CD14-positive monocyte (primary cell): ENCODE measurements around the gene ACADS. TPM values are rescaled to one million over a fixed set of nuclear protein-coding genes. Genes with fewer than 3 reads are reported as not detected.

ENCODE experiments used
- DNase-seq, 3 donors: peaks; one replicate each; pipeline ENCODE4 v3.0.0-alpha.2; 2011 to 2022
- H2AFZ ChIP-seq: 2 replicates; pipeline ENCODE4 v1.6.0; 2012; ENCODE audit warnings: mild to moderate bottlenecking, low read depth, low read length, inconsistent platforms; ENCODE audit not compliant: insufficient read depth, poor library complexity, severe bottlenecking
- H3K27ac ChIP-seq, 2 donors: 1 replicate in 1 of 2; 2 replicates in 1 of 2; pipeline ENCODE4 v1.5.1; 2012 to 2013; ENCODE audit warnings: low read length in 2 of 2, control low read depth in 1 of 2, inconsistent platforms in 1 of 2, low read depth in 1 of 2, mild to moderate bottlenecking in 1 of 2
- H3K27me3 ChIP-seq, 2 donors: one replicate each; pipeline versions ENCODE4 v1.6.0 to v1.6.1; 2011 to 2013; ENCODE audit warnings: low read length in 2 of 2; ENCODE audit not compliant: control insufficient read depth in 2 of 2, insufficient read depth in 2 of 2
- H3K36me3 ChIP-seq, 2 donors: replicated peaks in 1 of 2; 1 replicate in 1 of 2; 2 replicates in 1 of 2; pipeline versions ENCODE4 v1.5.1 to v1.6.1; 2012 to 2013; ENCODE audit warnings: low read length in 2 of 2, control low read depth in 1 of 2, inconsistent platforms in 1 of 2, mild to moderate bottlenecking in 1 of 2; ENCODE audit not compliant: insufficient read depth in 2 of 2, control insufficient read depth in 1 of 2
- H3K4me1 ChIP-seq, 2 donors: 1 replicate in 1 of 2; 2 replicates in 1 of 2; pipeline versions ENCODE4 v1.5.1 to v1.6.1; 2012 to 2013; ENCODE audit warnings: low read length in 2 of 2, control low read depth in 1 of 2, inconsistent platforms in 1 of 2, mild to moderate bottlenecking in 1 of 2, moderate library complexity in 1 of 2; ENCODE audit not compliant: insufficient read depth in 2 of 2, control insufficient read depth in 1 of 2
- H3K4me2 ChIP-seq: replicated peaks from 2 replicates; pipeline ENCODE3; 2012; ENCODE audit warnings: low read length, moderate library complexity, mild to moderate bottlenecking; ENCODE audit not compliant: poor library complexity, severe bottlenecking; ENCODE audit errors: extremely low read depth
- H3K4me3 ChIP-seq, 3 experiments: fragments of 200-600 bp in 1 of 3; sonication (generic) in 1 of 3; replicated peaks in 1 of 3; 1 replicate in 2 of 3; 2 replicates in 1 of 3; pipeline ENCODE4 v1.5.1; 2011 to 2013; ENCODE audit warnings: low read length in 3 of 3, mild to moderate bottlenecking in 3 of 3, control low read depth in 2 of 3, low read depth in 2 of 3, inconsistent platforms in 1 of 3, moderate library complexity in 1 of 3
- H3K79me2 ChIP-seq: 2 replicates; pipeline ENCODE4 v1.6.0; 2012; ENCODE audit warnings: mild to moderate bottlenecking, control low read depth, inconsistent platforms, low read length, moderate library complexity; ENCODE audit not compliant: insufficient read depth
- H3K9ac ChIP-seq: 2 replicates; pipeline ENCODE4 v1.6.0; 2017; ENCODE audit warnings: low read length, mild to moderate bottlenecking; ENCODE audit not compliant: insufficient read depth, poor library complexity, severe bottlenecking
- H3K9me3 ChIP-seq, 2 donors: replicated peaks in 1 of 2; 1 replicate in 1 of 2; 2 replicates in 1 of 2; pipeline versions ENCODE4 v1.5.1 to v1.6.1; 2012 to 2013; ENCODE audit warnings: low read length in 2 of 2, control low read depth in 1 of 2; ENCODE audit not compliant: control insufficient read depth in 1 of 2, insufficient read depth in 1 of 2
- H4K20me1 ChIP-seq: 2 replicates; pipeline ENCODE4 v1.6.0; 2012; ENCODE audit warnings: mild to moderate bottlenecking, low read length, control low read depth, moderate library complexity; ENCODE audit not compliant: insufficient read depth
- H3K27ac Mint-ChIP-seq, 7 donors: one replicate each; pipeline ENCODE4 v1.8.0; 2020; ENCODE audit warnings: mild to moderate bottlenecking in 7 of 7, mixed read lengths in 7 of 7, moderate library complexity in 6 of 7, inconsistent platforms in 2 of 7
- H3K27me3 Mint-ChIP-seq, 3 donors: one replicate each; pipeline ENCODE4 v1.8.0; 2021 to 2022; ENCODE audit warnings: low read depth in 3 of 3, mild to moderate bottlenecking in 3 of 3, mixed read lengths in 3 of 3, moderate library complexity in 3 of 3, inconsistent platforms in 1 of 3
- H3K36me3 Mint-ChIP-seq, 2 donors: one replicate each; pipeline ENCODE4 v1.8.0; 2020; ENCODE audit warnings: mixed read lengths in 2 of 2, inconsistent platforms in 1 of 2, mild to moderate bottlenecking in 1 of 2
- H3K4me1 Mint-ChIP-seq: one replicate; pipeline ENCODE4 v1.8.0; 2020; ENCODE audit warnings: mild to moderate bottlenecking, mixed read lengths
- H3K4me3 Mint-ChIP-seq, 2 donors: one replicate each; pipeline ENCODE4 v1.8.0; 2020; ENCODE audit warnings: mild to moderate bottlenecking in 2 of 2, mixed read lengths in 2 of 2, moderate library complexity in 1 of 2
- H3K9me3 Mint-ChIP-seq, 7 donors: one replicate each; pipeline ENCODE4 v1.8.0; 2020 to 2022; ENCODE audit warnings: mixed read lengths in 7 of 7, mild to moderate bottlenecking in 6 of 7, moderate library complexity in 6 of 7, inconsistent platforms in 2 of 7
- WGBS: methylation state at CpG from one replicate; pipeline ENCODE4 v1.1.5; 2013; ENCODE audit warnings: missing lambda C conversion rate; ENCODE audit not compliant: insufficient coverage; 5-methylcytosine and 5-hydroxymethylcytosine counted together
- intact Hi-C, 2 donors: fragments of 100-400 bp; cut with micrococcal nuclease; formaldehyde crosslinking; loops; one replicate each; pipeline versions ENCODE4 v1.15.0 to v1.15.1; 2023
- polyA plus RNA-seq, 3 donors: library from polyadenylated mRNA; depleted of rRNA in 1 of 3; unstranded in 2 of 3; stranded (reverse) in 1 of 3; fragments of 300-500 nt in 2 of 3; fragments of >200 nt in 1 of 3; fragmentation: Illumina TruSeq in 2 of 3; gene quantifications; 1 replicate in 2 of 3; 2 replicates in 1 of 3; pipeline ENCODE4 v1.2.3, GENCODE V29; 2012 to 2021
- TF ChIP-seq, protein P1 (sequence below): fragments of 200-600 bp; IDR thresholded peaks from one replicate; pipeline ENCODE4 v1.8.0; 2022; ENCODE audit warnings: antibody characterized with exemption, mild to moderate bottlenecking

The ACADS gene
- polyA plus RNA-seq, 3 donors = 9.2 to 25.1 (median 18.2) TPM

DNA sequence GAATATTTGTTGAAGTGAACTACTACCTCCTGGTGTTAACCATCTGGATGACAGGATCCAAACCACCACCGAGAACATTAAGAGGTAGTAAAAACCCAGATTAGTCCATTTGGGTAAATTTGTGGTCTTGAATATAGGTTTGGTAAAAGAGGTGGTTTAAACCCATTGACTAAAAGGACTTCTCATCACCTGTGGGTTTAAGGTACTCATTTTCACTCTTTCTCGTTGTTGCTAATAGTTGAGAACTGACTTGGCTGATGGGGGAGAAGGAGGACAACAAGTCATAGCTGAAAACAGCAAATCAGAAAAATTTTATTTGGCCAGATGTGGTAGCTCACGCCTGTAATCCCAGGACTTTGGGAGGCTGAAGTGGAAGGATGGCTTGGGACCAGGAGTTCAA lies 59.2 kb downstream of the ACADS start:
- peaks cover 6 to 11% of the 10 kb centered on the region in 2 donors for H3K4me1 ChIP-seq
- TF ChIP-seq, protein P1, sequence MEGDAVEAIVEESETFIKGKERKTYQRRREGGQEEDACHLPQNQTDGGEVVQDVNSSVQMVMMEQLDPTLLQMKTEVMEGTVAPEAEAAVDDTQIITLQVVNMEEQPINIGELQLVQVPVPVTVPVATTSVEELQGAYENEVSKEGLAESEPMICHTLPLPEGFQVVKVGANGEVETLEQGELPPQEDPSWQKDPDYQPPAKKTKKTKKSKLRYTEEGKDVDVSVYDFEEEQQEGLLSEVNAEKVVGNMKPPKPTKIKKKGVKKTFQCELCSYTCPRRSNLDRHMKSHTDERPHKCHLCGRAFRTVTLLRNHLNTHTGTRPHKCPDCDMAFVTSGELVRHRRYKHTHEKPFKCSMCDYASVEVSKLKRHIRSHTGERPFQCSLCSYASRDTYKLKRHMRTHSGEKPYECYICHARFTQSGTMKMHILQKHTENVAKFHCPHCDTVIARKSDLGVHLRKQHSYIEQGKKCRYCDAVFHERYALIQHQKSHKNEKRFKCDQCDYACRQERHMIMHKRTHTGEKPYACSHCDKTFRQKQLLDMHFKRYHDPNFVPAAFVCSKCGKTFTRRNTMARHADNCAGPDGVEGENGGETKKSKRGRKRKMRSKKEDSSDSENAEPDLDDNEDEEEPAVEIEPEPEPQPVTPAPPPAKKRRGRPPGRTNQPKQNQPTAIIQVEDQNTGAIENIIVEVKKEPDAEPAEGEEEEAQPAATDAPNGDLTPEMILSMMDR = no peak
- H3K9me3 ChIP-seq = no peaks in the 10 kb centered on the region
- Mint-ChIP-seq H3K4me1 (peaks cover 10% of the 10 kb centered on the region), H3K9me3 (no peaks in the 10 kb centered on the region), H3K4me3 (no peak overlapping the region), H3K36me3 (peaks cover 32 to 49% of the 10 kb centered on the region in 2 donors), H3K27me3 (no peaks in the 10 kb centered on the region), H3K27ac (no peak overlapping the region)
- no peak overlapping the region for H3K4me2 ChIP-seq
- no peak overlapping the region for H3K9ac ChIP-seq
- H3K4me3 ChIP-seq = no peak overlapping the region
- no peak overlapping the region for H3K27ac ChIP-seq
- WGBS = 100% methylated on average over 2 of the region's 3 CpGs
- peaks cover 55% of the 10 kb centered on the region for H4K20me1 ChIP-seq
- H3K27me3 ChIP-seq = no peaks in the 10 kb centered on the region
- H3K36me3 ChIP-seq = peaks cover 23 to 41% of the 10 kb centered on the region in 2 donors
- no peaks in the 10 kb centered on the region for H3K79me2 ChIP-seq
- intact Hi-C loops = no loop called here
- no peak for DNase-seq
- no peak overlapping the region for H2AFZ ChIP-seq

DNA sequence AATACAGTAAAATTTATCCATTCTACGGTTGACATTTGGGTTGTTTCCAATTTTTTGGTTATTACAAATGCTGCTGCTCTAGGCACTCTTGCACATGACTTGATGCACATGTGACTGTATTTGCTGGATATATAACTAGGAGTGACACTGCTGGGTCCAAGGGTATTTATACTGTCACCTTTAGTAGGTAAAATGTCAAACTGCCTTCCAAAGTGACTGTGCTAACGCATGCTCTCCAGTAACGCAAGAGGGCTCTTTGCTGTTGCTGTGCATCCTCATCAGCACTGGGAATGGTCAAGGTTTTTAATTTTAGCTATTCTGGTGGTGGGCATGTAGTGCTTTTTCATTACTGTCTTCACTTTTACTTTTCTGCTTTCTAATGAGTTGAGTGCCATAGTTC lies 62.3 kb downstream of the ACADS start:
- Histone ChIP-seq H3K4me2 (no peak overlapping the region), H3K27ac (no peak overlapping the region), H3K79me2 (peaks cover 13% of the 10 kb centered on the region), H2AFZ (no peak overlapping the region), H3K4me3 (no peak overlapping the region), H3K36me3 (peaks cover 8 to 41% of the 10 kb centered on the region in 2 donors), H3K9me3 (no peaks in the 10 kb centered on the region), H3K27me3 (no peaks in the 10 kb centered on the region), H3K4me1 (peaks cover 13 to 17% of the 10 kb centered on the region in 2 donors), H3K9ac (no peak overlapping the region), H4K20me1 (peaks cover 77% of the 10 kb centered on the region)
- no peak overlapping the region for H3K27ac Mint-ChIP-seq
- peaks cover 17% of the 10 kb centered on the region for H3K4me1 Mint-ChIP-seq
- DNase-seq = no peak
- no CpG with 5 or more reads among the region's 3 CpGs for WGBS
- no peaks in the 10 kb centered on the region for H3K9me3 Mint-ChIP-seq
- no peak overlapping the region for H3K4me3 Mint-ChIP-seq
- intact Hi-C loops = no loop called here
- peaks cover 24 to 34% of the 10 kb centered on the region in 2 donors for H3K36me3 Mint-ChIP-seq
- TF ChIP-seq, protein P1 = no peak
- no peaks in the 10 kb centered on the region for H3K27me3 Mint-ChIP-seq

Other genes with a start within 250 kb of the ACADS start
- gene DYNLL1, start 229.7 kb upstream of the ACADS start, polyA plus RNA-seq = 100 to 1,000 TPM; 184 to 504 (median 486) TPM
- 10 to 100 TPM in 2 of 3 donors, 1 to 10 TPM in 1; 9.3 to 38.9 (median 30.6) TPM for gene COQ5, start 196.7 kb upstream of the ACADS start, polyA plus RNA-seq
- gene RNF10, start 191.5 kb upstream of the ACADS start, polyA plus RNA-seq = 100 to 1,000 TPM in 2 of 3 donors, 10 to 100 TPM in 1; 62.4 to 178 (median 106) TPM
- gene POP5, start 144.4 kb upstream of the ACADS start, polyA plus RNA-seq = 10 to 100 TPM; 57.2 to 78.7 (median 61.2) TPM
- gene CABP1, start 85.2 kb upstream of the ACADS start, polyA plus RNA-seq = under 1 TPM in 2 of 3 donors, not detected in 1; 0.19 to 0.43 TPM
- gene MLEC, start 38.7 kb upstream of the ACADS start, polyA plus RNA-seq = 10 to 100 TPM; 10.9 to 79.5 (median 65.3) TPM
- 1 to 10 TPM; 1.1 to 9.1 (median 2.1) TPM for gene UNC119B, start 15.4 kb upstream of the ACADS start, polyA plus RNA-seq
- 10 to 100 TPM; 14.5 to 18.6 (median 18.5) TPM for gene SPPL3, start 178.5 kb downstream of the ACADS start, polyA plus RNA-seq